Activated naive CD4-positive, alpha-beta T cell treated with anti-CD3 and anti-CD28 coated beads, Interleukin-2, amount 50 U/mL, for 72 hours (primary cell): ENCODE measurements around the gene TMEM119. TPM values are rescaled to one million over a fixed set of nuclear protein-coding genes. Genes with fewer than 3 reads are reported as not detected.
A peak's percentile ranks its signal among the peaks of the same experiment; 100 is the strongest.
"Not testable (repeated sequence)": the region's sequence is repeated elsewhere in the genome, so short reads cannot be mapped to it uniquely, and the experiment has no call there.

Experiments used
- ATAC-seq, 2 donors: fragments of 150-1000 bp; cut with Tn5 transposase; 2 replicates each; pipeline ENCODE4 v1.10.0; 2021; ENCODE audit warnings: mild to moderate bottlenecking in 2 of 2, moderate library complexity in 2 of 2
- DNase-seq, 2 donors: peaks; one replicate each; pipeline ENCODE4 v3.0.0; 2021 to 2022; ENCODE audit warnings: low spot score in 2 of 2
- H3K27ac Mint-ChIP-seq, 2 donors: one replicate each; pipeline ENCODE4 v1.8.0; 2022; ENCODE audit warnings: mild to moderate bottlenecking in 2 of 2, mixed read lengths in 2 of 2
- H3K36me3 Mint-ChIP-seq, 2 donors: one replicate each; pipeline ENCODE4 v1.8.0; 2022; ENCODE audit warnings: mixed read lengths in 2 of 2
- H3K9me3 Mint-ChIP-seq, 2 donors: one replicate each; pipeline ENCODE4 v1.8.0; 2022; ENCODE audit warnings: mixed read lengths in 2 of 2
- total RNA-seq, 2 donors: library from RNA; stranded (reverse); gene quantifications; one replicate each; pipeline ENCODE4 v1.2.3, GENCODE V29; 2022

TMEM119 gene
- total RNA-seq, 2 donors from 2014 or later: 0.09 TPM; not detected in 1

DNA sequence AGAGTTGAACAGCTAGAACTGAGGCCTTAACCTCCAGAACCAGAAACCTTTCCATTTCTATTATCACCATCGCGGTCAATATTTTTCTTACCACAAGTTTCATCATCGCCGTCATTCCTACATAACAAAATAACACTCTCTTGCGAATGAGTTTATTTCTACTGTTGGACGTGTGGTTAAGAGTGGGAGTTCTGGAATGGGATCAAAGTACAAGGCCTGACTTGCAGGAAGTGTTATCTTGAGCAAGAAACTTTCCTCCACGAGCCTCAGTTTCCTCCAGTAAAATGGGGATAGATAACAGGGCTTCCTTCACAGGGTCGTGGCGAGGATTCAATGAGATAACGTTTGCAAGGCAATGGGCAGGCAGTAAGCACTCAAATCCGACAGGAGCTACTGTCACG is 37.6 kb downstream of the TMEM119 start:
- Mint-ChIP-seq H3K36me3 (peaks cover 34 to 36% of the 10 kb centered on the region in 2 donors), H3K9me3 (no peaks in the 10 kb centered on the region), H3K27ac (peak overlapping the region; percentile 99 to 100)
- DNase-seq: no peak
- ATAC-seq: peak in 1 of 2 donors; percentile 2

DNA sequence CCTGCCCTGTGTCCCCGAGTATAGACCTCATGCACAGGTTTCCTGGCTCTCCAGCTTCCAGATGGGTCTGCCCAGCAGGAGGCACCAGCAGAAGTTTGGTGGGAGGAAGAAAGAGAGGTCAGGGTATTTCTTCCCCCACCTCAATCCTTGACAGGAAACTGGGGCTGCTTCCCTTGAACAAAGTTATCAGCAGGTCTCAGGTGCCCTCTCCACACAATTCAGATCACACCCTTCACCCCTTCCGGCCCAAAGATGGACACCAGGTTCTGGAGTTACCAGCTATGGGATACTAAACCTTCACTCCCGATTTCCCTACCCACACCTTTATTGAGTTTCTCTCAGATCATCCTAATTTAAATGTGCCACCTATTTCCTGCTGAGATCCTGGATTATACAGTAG is 38.1 kb downstream of the TMEM119 start:
- no peaks in the 10 kb centered on the region for H3K9me3 Mint-ChIP-seq
- peak overlapping the region; percentile 99 to 100 for H3K27ac Mint-ChIP-seq
- ATAC-seq (no peak), DNase-seq (no peak)
- H3K36me3 Mint-ChIP-seq: peaks cover 32 to 33% of the 10 kb centered on the region in 2 donors

DNA sequence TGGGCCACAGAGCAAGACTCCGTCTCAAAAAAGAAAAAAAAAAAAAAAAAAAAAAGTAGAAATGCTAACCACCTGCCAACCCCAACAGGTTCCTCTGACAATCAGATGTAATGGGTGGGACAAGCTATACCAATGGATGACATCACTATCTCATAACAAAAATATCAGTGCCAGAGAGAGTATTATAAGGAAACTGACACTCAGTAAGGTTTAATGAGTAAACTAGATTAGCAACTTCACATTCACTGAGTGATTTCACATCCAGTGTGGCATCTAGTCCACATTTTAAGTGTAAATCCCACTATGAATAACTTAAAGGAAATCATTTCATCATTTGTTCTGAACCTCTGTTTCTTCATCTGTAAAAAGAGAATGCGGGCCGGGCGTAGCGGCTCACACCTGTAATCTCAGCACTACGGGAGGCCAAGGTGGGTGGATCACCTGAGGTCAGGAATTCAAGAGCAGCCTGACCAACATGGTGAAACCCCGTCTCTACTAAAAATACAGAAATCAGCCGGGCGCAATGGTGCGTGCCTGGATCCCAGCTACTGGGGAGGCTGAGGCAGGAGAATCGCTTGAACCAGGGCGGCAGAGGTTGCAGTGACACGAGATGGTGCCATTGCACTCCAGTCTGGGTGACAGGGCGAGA is 38.8 kb downstream of the TMEM119 start:
- peaks cover 28 to 29% of the 10 kb centered on the region in 2 donors for H3K36me3 Mint-ChIP-seq
- ATAC-seq: peak; percentile 4 to 26
- no peaks in the 10 kb centered on the region for H3K9me3 Mint-ChIP-seq
- H3K27ac Mint-ChIP-seq: peak overlapping the region; percentile 96 to 99
- DNase-seq: no peak

DNA sequence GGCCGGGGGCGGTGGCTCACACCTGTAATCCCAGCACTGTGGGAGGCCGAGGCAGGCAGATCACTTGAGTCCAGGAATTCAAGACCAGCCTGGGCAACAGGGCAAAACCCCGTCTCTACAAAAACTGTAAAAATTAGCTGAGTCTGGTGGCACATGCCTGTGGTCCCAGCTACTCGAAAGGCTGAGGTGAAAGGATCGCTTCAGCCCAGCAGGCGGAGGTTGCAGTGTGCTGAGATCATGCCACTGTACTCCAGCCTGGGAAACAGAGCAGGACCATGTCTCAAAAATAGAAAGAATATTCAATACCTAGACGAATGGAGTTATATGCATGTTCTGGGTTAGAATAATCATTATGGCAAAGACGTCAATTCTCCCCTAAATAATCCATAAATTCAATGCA is 42.5 kb downstream of the TMEM119 start:
- Mint-ChIP-seq H3K36me3 (peaks cover 8 to 20% of the 10 kb centered on the region in 2 donors), H3K27ac (peak overlapping the region in 1 of 2 donors; percentile 11)
- not testable (repeated sequence) for DNase-seq, ATAC-seq, H3K9me3 Mint-ChIP-seq

DNA sequence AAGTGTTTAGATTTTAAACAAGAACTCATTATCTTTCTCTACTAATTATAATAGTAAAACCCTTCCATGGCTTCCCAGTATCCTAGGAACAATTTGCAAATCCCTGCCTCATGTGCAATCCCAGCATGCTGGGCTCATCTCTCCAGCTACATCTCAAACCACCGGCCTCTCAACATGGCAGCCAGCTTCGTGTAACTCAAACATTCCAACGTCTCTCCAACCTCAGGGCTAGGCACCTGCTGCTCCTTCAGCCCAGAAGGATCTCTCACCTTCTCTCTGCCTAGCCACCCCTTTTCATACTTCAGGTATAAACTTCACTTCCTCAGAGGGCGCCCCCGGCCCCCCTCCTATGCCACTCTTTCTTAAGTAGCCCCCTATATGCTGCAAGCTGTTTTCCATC is 44.1 kb downstream of the TMEM119 start:
- no peaks in the 10 kb centered on the region for H3K9me3 Mint-ChIP-seq
- ATAC-seq: no peak
- peaks cover 0 to 11% of the 10 kb centered on the region in 2 donors for H3K36me3 Mint-ChIP-seq
- peak overlapping the region in 1 of 2 donors; percentile 11 for H3K27ac Mint-ChIP-seq
- DNase-seq: no peak

DNA sequence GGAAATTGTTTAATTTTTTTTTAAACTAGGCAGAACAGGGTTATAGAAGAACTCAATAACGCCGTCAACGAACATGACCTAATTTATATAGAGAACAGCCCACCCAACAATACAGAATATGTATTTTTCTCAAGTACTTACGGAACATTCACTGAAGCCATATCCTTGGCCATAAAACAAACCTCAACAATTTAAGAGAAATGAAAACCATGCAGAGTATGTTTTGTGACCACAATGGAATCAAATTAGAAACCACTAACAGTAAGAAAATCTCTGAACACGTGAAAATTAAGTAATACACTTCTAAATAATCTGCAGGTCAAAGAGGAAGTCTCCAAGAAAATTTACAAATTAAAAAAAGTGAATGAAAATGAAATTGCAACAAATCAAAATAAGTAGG is 46.3 kb downstream of the TMEM119 start:
- H3K9me3 Mint-ChIP-seq: no peaks in the 10 kb centered on the region
- no peak for DNase-seq
- H3K27ac Mint-ChIP-seq: no peak overlapping the region
- peaks cover 6 to 7% of the 10 kb centered on the region in 2 donors for H3K36me3 Mint-ChIP-seq
- no peak for ATAC-seq

DNA sequence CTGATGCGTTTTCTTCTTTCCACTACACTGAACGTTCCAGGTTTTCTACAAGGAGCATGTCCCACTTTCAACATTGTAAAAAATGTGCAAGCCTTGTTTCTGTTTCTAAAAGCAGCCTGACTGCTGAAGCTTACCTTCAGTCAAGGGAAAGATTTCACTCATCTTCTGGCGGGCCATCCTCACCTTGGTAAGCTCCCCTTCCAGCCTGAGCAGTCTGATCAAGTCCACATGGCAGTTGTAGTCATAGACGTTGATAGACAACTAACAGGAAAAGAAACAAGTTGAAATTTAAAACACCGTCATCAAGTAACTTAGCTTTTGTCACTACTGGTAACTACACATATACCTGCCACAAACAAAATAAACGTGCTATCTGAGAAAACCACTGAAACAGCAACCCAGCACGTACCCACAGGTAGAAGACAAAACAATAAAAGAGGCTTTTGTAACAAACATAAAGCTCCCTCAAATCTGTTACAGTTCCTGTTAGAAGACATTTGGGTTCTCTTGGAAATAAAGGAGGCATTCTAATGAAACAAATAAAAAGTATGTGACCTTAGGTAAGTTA is 48.8 kb downstream of the TMEM119 start:
- Mint-ChIP-seq H3K9me3 (no peaks in the 10 kb centered on the region), H3K27ac (no peak overlapping the region), H3K36me3 (peaks cover 13 to 20% of the 10 kb centered on the region in 2 donors)
- ATAC-seq (no peak), DNase-seq (no peak)

DNA sequence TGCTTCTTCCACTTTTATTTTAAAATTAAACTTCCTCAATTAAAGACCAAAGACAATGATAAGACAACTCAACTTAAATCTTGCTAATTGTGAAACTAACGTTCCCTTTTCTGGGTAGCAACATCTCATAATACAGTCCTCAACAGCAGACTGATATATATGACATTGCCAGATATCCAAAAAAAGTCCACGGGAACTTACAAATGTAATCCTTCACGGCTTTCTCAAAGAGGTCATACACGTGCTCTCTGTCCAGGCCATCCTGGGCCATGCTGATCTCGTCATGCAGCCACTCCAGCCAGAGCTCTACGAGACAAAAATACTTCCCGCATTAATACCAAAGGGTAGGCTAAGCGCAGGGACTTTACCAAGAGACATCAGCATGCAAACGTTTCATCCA is 50.2 kb downstream of the TMEM119 start:
- peaks cover 13 to 32% of the 10 kb centered on the region in 2 donors for H3K36me3 Mint-ChIP-seq
- ATAC-seq (no peak), DNase-seq (no peak)
- H3K27ac Mint-ChIP-seq: no peak overlapping the region
- no peaks in the 10 kb centered on the region for H3K9me3 Mint-ChIP-seq

DNA sequence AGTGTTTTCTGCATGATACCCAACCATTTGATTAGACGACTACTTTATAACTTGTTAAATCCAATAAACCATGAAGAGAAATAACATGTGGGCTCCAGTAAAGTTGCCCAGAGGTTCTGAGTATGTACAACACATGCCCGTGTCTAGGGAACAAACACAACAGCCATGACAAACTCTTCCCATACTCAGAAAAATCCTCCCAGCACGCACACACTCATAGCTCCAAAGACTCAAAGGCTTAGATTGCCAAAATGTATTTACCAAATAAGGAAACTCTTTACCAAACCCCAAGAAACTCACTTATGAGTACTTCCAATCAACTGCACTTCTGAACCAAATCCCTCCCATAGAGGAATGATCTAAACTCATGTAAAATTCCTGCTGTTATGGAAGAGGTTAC is 54.2 kb downstream of the TMEM119 start:
- ATAC-seq (no peak), DNase-seq (no peak)
- peak overlapping the region in 1 of 2 donors; percentile 88 for H3K27ac Mint-ChIP-seq
- H3K9me3 Mint-ChIP-seq: no peaks in the 10 kb centered on the region
- peaks cover 13 to 32% of the 10 kb centered on the region in 2 donors for H3K36me3 Mint-ChIP-seq

DNA sequence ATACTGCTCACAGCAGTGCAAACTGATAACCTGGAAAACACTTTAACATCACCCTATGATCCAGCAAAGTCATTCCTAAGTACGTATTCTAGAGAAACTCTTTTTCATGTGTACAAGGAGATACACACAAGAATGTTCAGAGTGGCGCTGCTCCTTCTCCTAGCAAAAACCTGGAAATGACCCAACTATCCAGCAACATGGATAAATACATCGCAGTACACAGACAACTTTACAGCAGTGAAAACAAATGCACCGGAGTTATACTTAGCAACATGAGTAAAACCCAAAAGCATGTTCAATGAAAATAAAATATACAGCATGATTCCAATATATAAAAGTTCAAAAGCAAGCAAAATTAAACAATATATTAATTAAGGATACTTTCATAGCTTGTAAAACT is 55.6 kb downstream of the TMEM119 start:
- DNase-seq (no peak), ATAC-seq (no peak)
- H3K36me3 Mint-ChIP-seq: peaks cover 10 to 34% of the 10 kb centered on the region in 2 donors
- H3K9me3 Mint-ChIP-seq: no peaks in the 10 kb centered on the region
- H3K27ac Mint-ChIP-seq: no peak overlapping the region

Other genes with a start within 250 kb of the TMEM119 start
- gene FICD, start 82.8 kb downstream of the TMEM119 start, total RNA-seq: 1 to 10 TPM; 2.3 to 8.4 TPM
- 100 to 1,000 TPM in 1 of 2 donors, 10 to 100 TPM in 1; 89.0 to 105 TPM for gene SART3, start 36.9 kb downstream of the TMEM119 start, total RNA-seq
- 100 to 1,000 TPM in 1 of 2 donors, 10 to 100 TPM in 1; 53.6 to 158 TPM for gene ISCU, start 35.5 kb downstream of the TMEM119 start, total RNA-seq
- 10 to 100 TPM; 30.0 to 35.9 TPM for gene SELPLG, start 35.8 kb upstream of the TMEM119 start, total RNA-seq
- 10 to 100 TPM; 61.5 to 87.5 TPM for gene CORO1C, start 133.4 kb upstream of the TMEM119 start, total RNA-seq